HuH-7.5 (cell line): ENCODE results near the gene HPSE2.

Experiments
- DNase-seq: peaks from one replicate; pipeline ENCODE4 v3.0.0; 2011; ENCODE audit warnings: low spot score

Gene HPSE2

GRCh38 chr10:98675902-98676301 is 559.8 kb downstream of the HPSE2 start:
- DNase-seq = no peak

- no peak for DNase-seq
Observed at GRCh38 chr10:98673171-98673782, 562.4 kb downstream of the HPSE2 start.

- DNase-seq = no peak
Observed at GRCh38 chr10:98667081-98667480, 568.6 kb downstream of the HPSE2 start.

- no peak for DNase-seq
Observed at GRCh38 chr10:98666276-98666675, 569.4 kb downstream of the HPSE2 start.

- no peak for DNase-seq
Observed at GRCh38 chr10:98664329-98665042, 571.2 kb downstream of the HPSE2 start.

GRCh38 chr10:98659951-98660350 is 575.7 kb downstream of the HPSE2 start:
- no peak for DNase-seq

- DNase-seq = no peak
Observed at GRCh38 chr10:98655492-98655891, 580.2 kb downstream of the HPSE2 start.

GRCh38 chr10:98649170-98649569 is 586.5 kb downstream of the HPSE2 start:
- no peak for DNase-seq

GRCh38 chr10:98646998-98647917 is 588.4 kb downstream of the HPSE2 start:
- no peak for DNase-seq

- no peak for DNase-seq
Observed at GRCh38 chr10:98644466-98644865, 591.2 kb downstream of the HPSE2 start.

GRCh38 chr10:98642281-98642680 is 593.4 kb downstream of the HPSE2 start:
- DNase-seq = no peak

GRCh38 chr10:98638920-98639319 is 596.7 kb downstream of the HPSE2 start:
- no peak for DNase-seq

- no peak for DNase-seq
Observed at GRCh38 chr10:98636921-98637329, 598.7 kb downstream of the HPSE2 start.

- no peak for DNase-seq
Observed at GRCh38 chr10:98632456-98633150, 603.0 kb downstream of the HPSE2 start.

GRCh38 chr10:98628206-98628605 is 607.4 kb downstream of the HPSE2 start:
- DNase-seq = no peak

- DNase-seq = no peak
Observed at GRCh38 chr10:98627711-98628110, 607.9 kb downstream of the HPSE2 start.

- DNase-seq = no peak
Observed at GRCh38 chr10:98624963-98625362, 610.7 kb downstream of the HPSE2 start.

- no peak for DNase-seq
Observed at GRCh38 chr10:98623176-98623575, 612.5 kb downstream of the HPSE2 start.

GRCh38 chr10:98621630-98622029 is 614.0 kb downstream of the HPSE2 start:
- no peak for DNase-seq

GRCh38 chr10:98620503-98620902 is 615.1 kb downstream of the HPSE2 start:
- no peak for DNase-seq

GRCh38 chr10:98619446-98619845 is 616.2 kb downstream of the HPSE2 start:
- no peak for DNase-seq

GRCh38 chr10:98617906-98618520 is 617.6 kb downstream of the HPSE2 start:
- no peak for DNase-seq
